Stimulated activated memory B cell treated with anti-CD40 and anti-IgM and Interleukin-4, amounts not matched to agents 10 μg/mL and 1 μg/mL and 100 μg/mL, for 72 hours (primary cell): ENCODE results near the gene TNFAIP8L1.

Source experiments
- ATAC-seq: fragments of 150-1000 bp; cut with Tn5 transposase; 2 replicates; pipeline ENCODE4 v1.10.0; 2021
- H3K27ac Mint-ChIP-seq: one replicate; pipeline ENCODE4 v1.8.0; 2022; ENCODE audit warnings: mild to moderate bottlenecking, mixed read lengths
- H3K27me3 Mint-ChIP-seq: one replicate; pipeline ENCODE4 v1.8.0; 2022; ENCODE audit warnings: mixed read lengths
- H3K36me3 Mint-ChIP-seq: one replicate; pipeline ENCODE4 v1.8.0; 2022; ENCODE audit warnings: mixed read lengths
- H3K4me1 Mint-ChIP-seq: one replicate; pipeline ENCODE4 v1.8.0; 2022; ENCODE audit warnings: mixed read lengths
- H3K4me3 Mint-ChIP-seq: one replicate; pipeline ENCODE4 v1.8.0; 2022; ENCODE audit warnings: mild to moderate bottlenecking, moderate library complexity, mixed read lengths
- H3K9me3 Mint-ChIP-seq: one replicate; pipeline ENCODE4 v1.8.0; 2022; ENCODE audit warnings: mixed read lengths

Gene TNFAIP8L1

GRCh38 chr19:4602173-4602788 lies 37.0 kb upstream of the TNFAIP8L1 start:
- peaks cover 24% of the 10 kb centered on the region for H3K27me3 Mint-ChIP-seq
- H3K4me3 Mint-ChIP-seq = no peak overlapping the region
- no peaks in the 10 kb centered on the region for H3K9me3 Mint-ChIP-seq
- no peak overlapping the region for H3K27ac Mint-ChIP-seq
- peaks cover 5% of the 10 kb centered on the region for H3K4me1 Mint-ChIP-seq
- no peaks in the 10 kb centered on the region for H3K36me3 Mint-ChIP-seq
- no peak for ATAC-seq

DNA sequence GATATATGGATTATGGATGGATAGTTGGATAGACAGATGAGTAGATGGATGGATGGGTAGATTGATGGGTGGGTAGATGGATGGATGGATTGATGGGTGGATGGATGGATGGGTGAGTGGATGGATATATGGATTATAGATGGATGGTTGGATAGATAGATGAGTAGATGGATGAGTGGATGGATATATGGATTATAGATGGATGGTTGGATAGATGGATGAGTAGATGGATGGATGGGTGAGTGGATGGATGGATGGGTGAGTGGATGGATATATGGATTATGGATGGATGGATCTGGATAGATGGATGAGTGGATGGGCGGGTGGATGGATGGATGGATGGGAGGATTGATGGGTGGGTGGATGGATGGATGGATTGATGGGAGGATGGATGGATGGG lies 36.4 kb upstream of the TNFAIP8L1 start:
- no peaks in the 10 kb centered on the region for H3K9me3 Mint-ChIP-seq
- no peak overlapping the region for H3K4me3 Mint-ChIP-seq
- H3K36me3 Mint-ChIP-seq = no peaks in the 10 kb centered on the region
- no peaks in the 10 kb centered on the region for H3K4me1 Mint-ChIP-seq
- H3K27ac Mint-ChIP-seq = no peak overlapping the region
- peaks cover 22% of the 10 kb centered on the region for H3K27me3 Mint-ChIP-seq
- no peak for ATAC-seq

- Mint-ChIP-seq H3K27me3 (peaks cover 12% of the 10 kb centered on the region), H3K27ac (no peak overlapping the region), H3K4me1 (peaks cover 2% of the 10 kb centered on the region), H3K36me3 (no peaks in the 10 kb centered on the region), H3K4me3 (no peak overlapping the region), H3K9me3 (no peaks in the 10 kb centered on the region)
- ATAC-seq = no peak
These were observed 34.4 kb upstream of the TNFAIP8L1 start for GRCh38 chr19:4604912-4605311.

GRCh38 chr19:4606181-4606580 lies 33.1 kb upstream of the TNFAIP8L1 start:
- Mint-ChIP-seq H3K9me3 (no peaks in the 10 kb centered on the region), H3K4me1 (peaks cover 10% of the 10 kb centered on the region), H3K36me3 (no peaks in the 10 kb centered on the region), H3K27me3 (peaks cover 24% of the 10 kb centered on the region), H3K27ac (no peak overlapping the region), H3K4me3 (no peak overlapping the region)
- no peak for ATAC-seq

GRCh38 chr19:4606921-4607678 lies 32.2 kb upstream of the TNFAIP8L1 start:
- peaks cover 10% of the 10 kb centered on the region for H3K4me1 Mint-ChIP-seq
- H3K27ac Mint-ChIP-seq = no peak overlapping the region
- ATAC-seq = no peak
- no peaks in the 10 kb centered on the region for H3K36me3 Mint-ChIP-seq
- H3K27me3 Mint-ChIP-seq = peaks cover 30% of the 10 kb centered on the region
- H3K9me3 Mint-ChIP-seq = no peaks in the 10 kb centered on the region
- no peak overlapping the region for H3K4me3 Mint-ChIP-seq

DNA sequence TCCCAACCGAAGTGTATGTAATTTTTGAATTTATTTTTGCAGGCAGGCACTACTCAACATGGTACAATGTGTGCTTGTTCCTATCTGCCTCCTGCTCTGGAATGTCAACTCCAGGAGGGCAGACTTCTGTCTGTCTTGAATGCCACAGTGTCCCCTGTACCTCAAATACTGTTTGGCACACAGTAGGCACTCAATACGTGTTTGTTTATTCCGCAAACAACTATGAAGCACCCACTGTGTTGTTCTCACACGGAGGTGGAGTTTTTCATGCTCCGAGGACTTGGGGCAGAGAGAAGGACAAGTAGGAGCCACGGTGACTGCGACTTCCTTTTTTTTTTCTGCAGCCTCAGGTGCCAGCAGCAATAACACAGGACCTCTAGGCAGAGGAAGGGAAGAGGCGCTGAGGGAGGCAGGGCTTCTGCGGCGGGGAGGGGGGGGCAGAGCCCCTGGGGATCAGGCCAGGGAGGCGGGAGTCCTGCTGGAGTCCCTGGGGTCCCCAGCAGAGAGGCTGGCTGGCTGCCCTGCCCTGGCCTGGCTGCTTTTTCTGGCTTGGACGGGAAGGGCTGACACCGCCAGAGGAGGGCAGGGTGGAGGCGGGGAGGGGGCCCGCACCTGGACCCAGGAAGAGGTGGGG lies 29.3 kb upstream of the TNFAIP8L1 start:
- H3K4me1 Mint-ChIP-seq = peaks cover 10% of the 10 kb centered on the region
- H3K9me3 Mint-ChIP-seq = no peaks in the 10 kb centered on the region

GRCh38 chr19:4613254-4613751 lies 26.0 kb upstream of the TNFAIP8L1 start:
- Mint-ChIP-seq H3K36me3 (no peaks in the 10 kb centered on the region), H3K4me1 (peaks cover 10% of the 10 kb centered on the region), H3K27me3 (peaks cover 33% of the 10 kb centered on the region), H3K9me3 (no peaks in the 10 kb centered on the region), H3K4me3 (no peak overlapping the region), H3K27ac (no peak overlapping the region)
- ATAC-seq = no peak

More for the DNA sequence above, 29.3 kb upstream of the TNFAIP8L1 start:
- H3K27ac Mint-ChIP-seq = no peak overlapping the region
- H3K36me3 Mint-ChIP-seq = no peaks in the 10 kb centered on the region
- peak; percentile 27 for ATAC-seq
- peaks cover 30% of the 10 kb centered on the region for H3K27me3 Mint-ChIP-seq
- no peak overlapping the region for H3K4me3 Mint-ChIP-seq

- ATAC-seq = no peak
- Mint-ChIP-seq H3K27ac (no peak overlapping the region), H3K27me3 (peaks cover 54% of the 10 kb centered on the region), H3K4me1 (no peaks in the 10 kb centered on the region), H3K36me3 (no peaks in the 10 kb centered on the region), H3K9me3 (no peaks in the 10 kb centered on the region), H3K4me3 (no peak overlapping the region)
These were observed 21.3 kb upstream of the TNFAIP8L1 start for GRCh38 chr19:4618019-4618418.

- H3K27me3 Mint-ChIP-seq = peaks cover 72% of the 10 kb centered on the region
- H3K4me1 Mint-ChIP-seq = no peaks in the 10 kb centered on the region
- ATAC-seq = no peak
- no peaks in the 10 kb centered on the region for H3K36me3 Mint-ChIP-seq
- no peaks in the 10 kb centered on the region for H3K9me3 Mint-ChIP-seq
- no peak overlapping the region for H3K4me3 Mint-ChIP-seq
- no peak overlapping the region for H3K27ac Mint-ChIP-seq
These were observed 19.5 kb upstream of the TNFAIP8L1 start for GRCh38 chr19:4619668-4620294.

- no peak for ATAC-seq
- Mint-ChIP-seq H3K4me3 (no peak overlapping the region), H3K9me3 (no peaks in the 10 kb centered on the region), H3K36me3 (no peaks in the 10 kb centered on the region), H3K27ac (no peak overlapping the region), H3K27me3 (peaks cover 73% of the 10 kb centered on the region), H3K4me1 (no peaks in the 10 kb centered on the region)
These were observed 18.6 kb upstream of the TNFAIP8L1 start for GRCh38 chr19:4620675-4621074.

- no peaks in the 10 kb centered on the region for H3K36me3 Mint-ChIP-seq
These were observed 16.5 kb upstream of the TNFAIP8L1 start for GRCh38 chr19:4622695-4623421.

DNA sequence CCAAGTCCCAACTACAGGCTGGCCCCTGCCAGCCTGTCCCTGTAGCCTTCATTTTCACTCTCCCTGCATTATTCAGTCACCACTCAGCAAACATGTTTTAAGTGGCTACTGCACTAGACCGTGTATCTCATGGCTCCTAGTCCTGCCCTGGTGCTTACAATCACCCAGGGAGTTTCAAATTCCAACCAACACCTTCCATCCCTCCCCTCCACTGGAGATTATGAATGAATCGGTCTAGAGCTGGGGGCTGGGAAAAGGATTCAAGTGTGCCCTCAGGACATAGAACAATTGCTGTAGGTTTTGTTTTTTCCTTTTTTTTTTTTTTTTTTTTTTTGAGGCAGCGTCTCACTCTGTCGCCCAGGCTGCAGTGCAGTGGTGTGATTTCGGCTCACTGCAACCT lies 15.0 kb upstream of the TNFAIP8L1 start:
- Mint-ChIP-seq H3K4me3 (no peak overlapping the region), H3K27me3 (peaks cover 72% of the 10 kb centered on the region), H3K36me3 (no peaks in the 10 kb centered on the region), H3K9me3 (no peaks in the 10 kb centered on the region), H3K4me1 (no peaks in the 10 kb centered on the region), H3K27ac (no peak overlapping the region)
- ATAC-seq = no peak

More at GRCh38 chr19:4622695-4623421, 16.5 kb upstream of the TNFAIP8L1 start:
- Mint-ChIP-seq H3K27ac (no peak overlapping the region), H3K4me3 (no peak overlapping the region), H3K27me3 (peaks cover 77% of the 10 kb centered on the region), H3K4me1 (no peaks in the 10 kb centered on the region), H3K9me3 (no peaks in the 10 kb centered on the region)
- no peak for ATAC-seq

GRCh38 chr19:4624733-4625362 lies 14.5 kb upstream of the TNFAIP8L1 start:
- H3K4me3 Mint-ChIP-seq = no peak overlapping the region
- peaks cover 67% of the 10 kb centered on the region for H3K27me3 Mint-ChIP-seq
- H3K4me1 Mint-ChIP-seq = no peaks in the 10 kb centered on the region
- H3K36me3 Mint-ChIP-seq = no peaks in the 10 kb centered on the region
- H3K9me3 Mint-ChIP-seq = no peaks in the 10 kb centered on the region
- no peak for ATAC-seq
- no peak overlapping the region for H3K27ac Mint-ChIP-seq

DNA sequence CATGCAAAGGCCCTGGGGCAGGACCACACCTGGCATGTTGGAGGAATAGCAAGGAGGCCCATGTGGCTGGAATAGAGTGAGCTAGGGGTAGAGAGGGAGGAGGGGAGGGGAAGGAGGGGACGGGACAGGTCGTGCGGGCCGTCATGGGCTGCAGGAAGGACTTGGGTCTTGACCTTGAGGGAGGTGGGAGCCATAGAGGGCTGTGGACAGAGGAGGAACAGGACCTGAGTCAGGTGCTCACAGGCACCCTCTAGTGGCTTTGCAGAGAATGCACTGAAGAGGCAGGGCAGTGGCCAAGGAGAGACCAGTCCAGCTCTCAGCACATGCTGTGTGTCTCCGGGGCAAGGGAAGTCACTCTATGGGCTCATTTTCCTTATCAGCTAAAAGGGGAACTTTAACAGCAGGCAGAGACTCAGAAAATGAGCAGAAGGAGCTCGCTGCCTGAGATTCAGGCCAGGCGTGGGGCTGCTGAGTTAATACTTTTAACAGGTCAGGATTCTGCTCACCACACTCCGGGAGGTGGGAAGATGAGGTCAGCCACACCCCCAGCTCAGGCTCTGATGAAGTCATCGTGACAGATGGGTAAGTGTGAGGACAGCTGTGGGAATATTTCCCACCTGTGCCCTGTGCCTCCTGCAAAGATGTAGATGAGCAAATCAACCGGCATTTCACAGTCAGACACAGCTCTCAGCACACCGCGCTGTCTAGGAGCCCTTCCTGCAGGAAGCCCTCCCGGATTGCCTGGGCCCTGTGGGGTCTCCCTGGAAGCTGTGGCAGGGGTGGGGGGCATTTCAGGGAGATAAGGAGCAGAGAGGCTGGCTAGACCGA lies 6.0 kb upstream of the TNFAIP8L1 start:
- H3K36me3 Mint-ChIP-seq = no peaks in the 10 kb centered on the region
- H3K27ac Mint-ChIP-seq = no peak overlapping the region
- H3K27me3 Mint-ChIP-seq = peaks cover 19% of the 10 kb centered on the region
- no peaks in the 10 kb centered on the region for H3K9me3 Mint-ChIP-seq
- no peak overlapping the region for H3K4me3 Mint-ChIP-seq
- peak; percentile 70 for ATAC-seq
- H3K4me1 Mint-ChIP-seq = peaks cover 13% of the 10 kb centered on the region
